ENCODE data around the gene DDX49.

The DDX49 gene

DNA sequence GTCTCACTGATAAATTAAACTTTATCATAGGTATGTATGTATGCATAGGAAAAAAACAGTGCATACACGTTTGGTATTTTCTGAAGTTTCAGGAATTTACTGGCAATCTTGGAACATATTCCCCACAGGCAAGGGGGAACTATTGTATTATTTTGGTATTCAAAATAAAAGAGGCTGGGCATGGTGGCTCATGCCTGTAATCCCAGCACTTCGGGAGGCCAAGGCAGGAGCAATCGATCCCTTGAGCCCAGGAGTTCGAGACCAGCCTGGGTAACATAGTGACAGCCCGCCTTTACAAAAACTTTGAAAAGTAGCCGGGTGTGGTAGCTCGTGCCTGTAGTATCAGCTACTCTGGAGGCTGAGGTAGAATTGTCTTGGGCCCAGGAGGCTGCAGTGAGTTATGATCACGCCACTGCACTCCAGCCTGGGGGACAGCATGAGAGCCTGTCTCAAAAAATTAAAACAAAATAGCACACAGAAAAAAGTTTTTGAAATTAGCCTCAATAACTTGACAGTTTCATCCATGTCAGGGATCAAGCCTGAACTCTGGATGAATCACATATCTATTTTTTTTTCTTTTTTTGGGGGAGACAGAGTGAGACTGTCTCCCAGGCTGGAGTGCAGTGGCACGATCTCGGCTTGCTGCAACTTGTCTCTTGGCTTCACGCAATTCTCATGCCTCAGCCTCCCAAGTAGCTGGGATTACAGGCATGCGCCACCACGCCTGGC lies 50.6 kb downstream of the DDX49 start:
- DNase-seq (ENCODE audit: extremely low read depth in 1 of 2, low read depth in 1 of 2): no peak

DNA sequence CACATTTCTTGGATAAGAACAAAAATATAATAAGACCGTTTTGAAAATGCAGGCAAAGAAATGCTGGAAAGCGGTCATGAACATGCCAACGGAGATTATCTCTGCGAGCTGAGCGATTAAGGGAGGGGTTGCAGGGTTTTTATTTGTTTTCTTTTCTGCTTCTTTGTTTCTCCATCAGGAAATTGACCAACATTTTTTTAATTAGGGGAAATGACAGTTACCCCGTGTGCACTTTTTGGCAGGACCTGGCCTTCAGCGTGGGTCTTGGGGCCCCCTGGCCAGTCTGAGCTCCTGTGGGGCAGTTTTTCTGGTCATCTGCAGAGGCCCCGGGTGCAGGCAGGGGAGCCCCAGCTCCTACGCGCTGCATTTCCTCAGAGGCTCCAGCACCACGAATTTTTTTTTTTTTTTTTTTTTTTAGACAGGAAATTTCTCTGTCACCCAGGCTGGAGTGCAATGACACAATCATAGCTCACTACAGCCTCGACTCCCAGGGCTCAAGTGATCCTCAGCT lies 52.8 kb downstream of the DDX49 start:
- no peak for DNase-seq (ENCODE audit: extremely low read depth in 1 of 2, low read depth in 1 of 2)

DNA sequence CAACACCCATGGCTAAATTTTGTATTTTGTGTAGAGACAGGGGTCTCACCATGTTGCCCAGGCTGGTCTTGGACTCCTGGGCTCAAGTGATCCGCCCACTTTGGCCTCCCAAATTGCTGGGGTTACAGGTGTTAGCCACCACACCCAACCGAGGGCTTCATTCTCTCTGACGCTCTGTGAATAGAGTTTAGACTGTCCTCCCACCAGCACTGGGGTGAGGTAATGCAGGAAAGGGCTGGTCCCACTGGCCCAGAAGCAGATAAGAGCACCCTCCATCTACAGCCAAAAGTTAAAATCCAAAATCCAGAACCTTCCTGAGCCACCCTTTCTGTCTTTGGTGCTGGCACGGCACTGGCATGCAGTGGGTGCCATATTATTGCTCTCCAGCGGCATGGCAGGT lies 53.3 kb downstream of the DDX49 start:
- DNase-seq (ENCODE audit: extremely low read depth in 1 of 2, low read depth in 1 of 2): no peak

DNA sequence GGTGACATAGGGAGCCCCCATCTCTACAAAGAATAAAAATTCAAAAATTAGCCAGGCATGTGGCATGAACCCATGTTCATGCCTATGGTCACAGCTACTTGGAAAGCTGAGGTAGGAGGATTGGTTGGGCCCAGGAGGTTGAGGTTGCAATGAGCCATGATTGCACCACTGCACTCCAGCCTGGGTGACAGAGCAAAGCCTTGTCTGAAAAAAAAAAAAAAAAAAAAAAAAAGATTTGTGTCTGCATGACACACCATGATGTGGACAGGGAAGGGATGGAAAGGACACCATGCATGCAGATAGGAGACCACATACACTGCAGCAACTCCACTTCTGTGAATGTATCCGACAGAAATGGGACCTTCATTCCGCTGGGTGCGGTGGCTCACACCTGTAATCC lies 55.5 kb downstream of the DDX49 start:
- no peak for DNase-seq (ENCODE audit: extremely low read depth in 1 of 2, low read depth in 1 of 2)

DNA sequence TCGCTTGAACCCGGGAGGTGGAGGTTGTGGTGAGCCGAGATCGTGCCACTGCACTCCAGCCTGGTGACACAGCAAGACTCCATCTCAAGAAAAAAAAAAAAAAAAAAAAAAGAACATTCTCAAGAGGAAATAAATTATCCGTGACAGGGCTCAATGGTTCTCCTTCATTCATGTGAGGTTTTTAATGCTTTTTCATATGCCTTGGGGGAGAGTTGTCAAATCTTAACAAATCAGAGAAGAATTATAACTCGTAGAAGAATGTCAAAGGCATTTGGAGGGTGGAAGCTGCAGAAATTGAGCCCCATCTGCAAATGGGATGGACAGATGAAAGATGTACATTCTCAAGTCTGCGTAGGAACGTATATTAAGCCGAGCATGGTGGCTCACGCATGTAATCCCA lies 56.4 kb downstream of the DDX49 start:
- no peak for DNase-seq (ENCODE audit: extremely low read depth in 1 of 2, low read depth in 1 of 2)
